Left ventricle myocardium inferior (tissue), 1 donor: ENCODE results near the gene CHI3L1. TPM values are rescaled to one million over a fixed set of nuclear protein-coding genes. Genes with fewer than 3 reads are reported as not detected.

ENCODE experiments used
- DNase-seq: peaks from one replicate; pipeline ENCODE4 v3.0.0-alpha.2; 2020
- H3K27ac ChIP-seq: fragments of 200-600 bp; replicated peaks from 2 replicates; pipeline ENCODE4 v1.8.0; 2021
- H3K27me3 ChIP-seq: fragments of 200-600 bp; 2 replicates; pipeline ENCODE4 v1.8.0; 2021; ENCODE audit warnings: low read depth
- H3K36me3 ChIP-seq: fragments of 200-600 bp; 2 replicates; pipeline ENCODE4 v1.8.0; 2021
- H3K4me1 ChIP-seq: fragments of 200-600 bp; 2 replicates; pipeline ENCODE4 v1.8.0; 2021
- H3K4me3 ChIP-seq: fragments of 200-600 bp; 2 replicates; pipeline ENCODE4 v1.8.0; 2021; ENCODE audit warnings: mild to moderate bottlenecking, moderate library complexity
- H3K9me3 ChIP-seq: fragments of 200-600 bp; replicated peaks from 2 replicates; pipeline ENCODE4 v1.8.0; 2021
- intact Hi-C: fragments of 100-400 bp; cut with micrococcal nuclease; formaldehyde crosslinking; loops from one replicate; pipeline ENCODE4 v1.11.0; 2022
- total RNA-seq: library from RNA; stranded (reverse); fragmentation: NEBNext Ultra II Directional; extraction: Animal tissue kit (Norgen Biotek cat#: 25700); gene quantifications from one replicate; pipeline ENCODE4 v1.2.1, GENCODE V29; 2021
- TF ChIP-seq, protein P1 (sequence below): fragments of 200-600 bp; IDR thresholded peaks from 2 replicates; pipeline ENCODE4 v1.8.0; 2021; ENCODE audit warnings: antibody characterized with exemption, mild to moderate bottlenecking, borderline replicate concordance
- donor health status: DM: no; HTN: yes; CAD: no; lungs with severe emphysema.

CHI3L1 gene
- total RNA-seq, 1 donor from 2014 or later: not detected

- no peaks in the 10 kb centered on the region for H3K36me3 ChIP-seq
- DNase-seq: no peak
- H3K4me1 ChIP-seq: peaks cover 18% of the 10 kb centered on the region
- no peaks in the 10 kb centered on the region for H3K27me3 ChIP-seq
- H3K9me3 ChIP-seq: no peaks in the 10 kb centered on the region
- TF ChIP-seq, protein P1, sequence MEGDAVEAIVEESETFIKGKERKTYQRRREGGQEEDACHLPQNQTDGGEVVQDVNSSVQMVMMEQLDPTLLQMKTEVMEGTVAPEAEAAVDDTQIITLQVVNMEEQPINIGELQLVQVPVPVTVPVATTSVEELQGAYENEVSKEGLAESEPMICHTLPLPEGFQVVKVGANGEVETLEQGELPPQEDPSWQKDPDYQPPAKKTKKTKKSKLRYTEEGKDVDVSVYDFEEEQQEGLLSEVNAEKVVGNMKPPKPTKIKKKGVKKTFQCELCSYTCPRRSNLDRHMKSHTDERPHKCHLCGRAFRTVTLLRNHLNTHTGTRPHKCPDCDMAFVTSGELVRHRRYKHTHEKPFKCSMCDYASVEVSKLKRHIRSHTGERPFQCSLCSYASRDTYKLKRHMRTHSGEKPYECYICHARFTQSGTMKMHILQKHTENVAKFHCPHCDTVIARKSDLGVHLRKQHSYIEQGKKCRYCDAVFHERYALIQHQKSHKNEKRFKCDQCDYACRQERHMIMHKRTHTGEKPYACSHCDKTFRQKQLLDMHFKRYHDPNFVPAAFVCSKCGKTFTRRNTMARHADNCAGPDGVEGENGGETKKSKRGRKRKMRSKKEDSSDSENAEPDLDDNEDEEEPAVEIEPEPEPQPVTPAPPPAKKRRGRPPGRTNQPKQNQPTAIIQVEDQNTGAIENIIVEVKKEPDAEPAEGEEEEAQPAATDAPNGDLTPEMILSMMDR: no peak
- H3K4me3 ChIP-seq: no peak overlapping the region
- H3K27ac ChIP-seq: no peak overlapping the region
- intact Hi-C loops: no loop called here
These were observed 27.4 kb downstream of the CHI3L1 start for GRCh38 chr1:203158960-203159665.

GRCh38 chr1:203158423-203158822 is 28.1 kb downstream of the CHI3L1 start:
- H3K9me3 ChIP-seq: no peaks in the 10 kb centered on the region
- no peaks in the 10 kb centered on the region for H3K27me3 ChIP-seq
- H3K27ac ChIP-seq: no peak overlapping the region
- TF ChIP-seq, protein P1: no peak
- intact Hi-C loops: no loop called here
- peaks cover 25% of the 10 kb centered on the region for H3K4me1 ChIP-seq
- DNase-seq: no peak
- no peaks in the 10 kb centered on the region for H3K36me3 ChIP-seq
- H3K4me3 ChIP-seq: no peak overlapping the region

- intact Hi-C loops: no loop called here
- TF ChIP-seq, protein P1: no peak
- no peak for DNase-seq
- Histone ChIP-seq H3K9me3 (no peaks in the 10 kb centered on the region), H3K36me3 (no peaks in the 10 kb centered on the region), H3K4me3 (no peak overlapping the region), H3K4me1 (peaks cover 27% of the 10 kb centered on the region), H3K27ac (no peak overlapping the region), H3K27me3 (no peaks in the 10 kb centered on the region)
These were observed 30.2 kb downstream of the CHI3L1 start for GRCh38 chr1:203156280-203156679.

GRCh38 chr1:203153989-203154821 is 32.3 kb downstream of the CHI3L1 start:
- H3K4me1 ChIP-seq: peaks cover 33% of the 10 kb centered on the region
- H3K9me3 ChIP-seq: no peaks in the 10 kb centered on the region
- no peak overlapping the region for H3K4me3 ChIP-seq
- no peaks in the 10 kb centered on the region for H3K27me3 ChIP-seq
- no peak for DNase-seq
- TF ChIP-seq, protein P1: no peak
- H3K27ac ChIP-seq: no peak overlapping the region
- no peaks in the 10 kb centered on the region for H3K36me3 ChIP-seq
- intact Hi-C loops: no loop called here

- H3K9me3 ChIP-seq: no peaks in the 10 kb centered on the region
- H3K4me3 ChIP-seq: no peak overlapping the region
- H3K27ac ChIP-seq: no peak overlapping the region
- H3K27me3 ChIP-seq: no peaks in the 10 kb centered on the region
- peaks cover 33% of the 10 kb centered on the region for H3K4me1 ChIP-seq
- H3K36me3 ChIP-seq: no peaks in the 10 kb centered on the region
- intact Hi-C loops: no loop called here
- no peak for DNase-seq
- TF ChIP-seq, protein P1: no peak
These were observed 33.2 kb downstream of the CHI3L1 start for GRCh38 chr1:203153051-203153988.
